T-helper 9 cell (primary cell): ENCODE measurements around the gene RPP14.

Source experiments
- DNase-seq: peaks from one replicate; pipeline ENCODE4 v3.0.0-alpha.2; 2020

RPP14 gene

DNA sequence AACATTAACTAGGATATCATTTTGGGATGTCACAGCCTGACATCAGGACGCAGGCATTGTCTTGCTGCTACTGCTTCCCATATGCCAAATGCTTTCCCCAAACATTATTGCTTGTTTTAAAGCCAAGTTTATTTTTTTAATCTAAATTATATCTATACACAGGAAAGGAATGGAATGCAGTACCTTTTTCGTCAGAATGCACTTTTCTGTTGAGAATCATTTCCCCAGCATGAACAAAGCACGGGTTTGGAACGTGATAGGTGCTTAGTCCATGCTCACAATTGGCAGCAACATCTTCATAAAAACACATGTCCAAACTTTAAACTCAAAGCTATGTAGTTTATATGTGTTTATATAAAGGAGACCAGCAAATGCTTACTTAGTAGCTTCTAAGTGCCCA lies 52.8 kb downstream of the RPP14 start:
- DNase-seq, result no peak

DNA sequence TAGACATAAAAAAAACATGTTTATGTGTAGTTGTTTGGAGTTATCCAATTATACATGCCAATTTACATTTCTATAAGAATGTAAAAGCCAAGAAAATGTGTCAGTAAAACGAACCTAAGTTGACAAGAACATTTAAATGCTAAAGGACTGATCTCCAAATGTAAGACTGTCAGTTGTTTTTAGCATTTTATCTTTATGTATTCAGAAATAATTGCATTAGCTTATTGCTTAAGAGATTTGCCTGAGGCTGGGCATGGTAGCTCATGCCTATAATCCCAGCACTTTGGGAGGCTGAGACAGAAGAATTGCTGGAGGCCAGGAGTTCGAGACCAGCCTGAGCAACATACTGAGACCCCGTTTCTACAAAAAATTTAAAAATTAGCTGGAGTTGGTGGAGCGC lies 53.6 kb downstream of the RPP14 start:
- no peak for DNase-seq

DNA sequence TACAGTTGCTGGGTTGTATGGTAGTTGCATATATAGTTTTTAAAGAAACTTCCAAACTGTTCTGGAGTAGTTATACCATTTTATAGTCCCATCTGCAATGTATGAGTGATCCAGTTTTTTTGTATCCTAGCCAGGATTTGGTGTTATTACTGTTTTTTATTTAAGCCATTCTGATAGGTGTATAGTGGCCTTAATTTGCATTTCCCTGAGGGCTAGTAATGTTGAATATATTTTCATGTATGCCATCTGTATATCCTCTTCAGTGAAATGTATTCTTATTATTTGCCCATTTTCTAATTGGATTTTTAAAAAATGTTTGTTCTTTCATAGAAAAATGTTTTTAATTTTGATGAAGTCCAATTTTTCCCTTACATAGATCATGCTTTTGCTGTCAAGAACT lies 55.8 kb downstream of the RPP14 start:
- no peak for DNase-seq

DNA sequence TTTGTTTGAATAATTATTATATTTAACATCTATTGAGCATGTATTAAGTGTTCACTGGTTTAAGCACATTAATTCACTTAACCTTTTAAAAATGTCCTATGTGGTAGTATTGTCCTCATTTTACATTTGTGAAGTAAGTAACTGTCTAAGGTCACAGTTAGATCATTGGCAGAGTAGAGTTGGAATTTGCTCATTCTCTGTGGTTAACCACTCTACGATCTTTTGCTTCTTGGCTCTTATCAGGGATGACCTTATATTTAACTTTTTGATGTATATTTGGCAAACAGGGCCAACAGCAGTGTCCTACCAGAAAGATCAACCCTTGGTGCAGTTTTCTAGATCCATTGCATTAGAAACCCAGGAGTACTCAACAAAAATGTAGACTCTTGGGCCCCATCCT lies 60.7 kb downstream of the RPP14 start:
- no peak for DNase-seq

DNA sequence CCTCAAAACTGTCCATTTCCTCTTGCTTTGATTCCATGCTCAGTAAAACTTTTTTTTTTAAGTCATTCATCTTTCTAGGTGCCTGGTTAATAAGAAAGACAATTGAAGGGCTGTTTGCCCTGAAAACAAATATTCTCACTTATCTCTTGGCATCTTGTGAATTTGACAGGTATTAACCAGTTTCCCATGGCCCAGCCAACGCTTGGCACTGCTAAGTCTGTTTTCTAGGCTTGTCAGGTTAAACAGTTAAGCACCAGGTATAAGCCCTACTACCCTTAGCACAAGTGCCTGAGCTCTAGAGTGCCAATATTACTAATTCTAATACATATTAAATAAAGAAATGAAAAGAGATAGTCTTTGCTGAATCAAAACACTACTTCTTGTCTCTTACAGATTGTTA lies 63.0 kb downstream of the RPP14 start:
- DNase-seq, result no peak
